Measurements from ENCODE around the gene CRELD2.

GRCh38 chr22:49976439-49977175, 58.2 kb downstream of the CRELD2 start:
- no peak for TF ChIP-seq POLR2AphosphoS5 (IDR thresholded peaks at IDR 0.05)
- no peak for TF ChIP-seq EP300 (conservative IDR thresholded peaks at IDR 0.05; ENCODE audit: poor library complexity, severe bottlenecking)
- TF ChIP-seq SMC3 (conservative IDR thresholded peaks at IDR 0.05; ENCODE audit: poor library complexity), result no peak
- TF ChIP-seq, protein P1, sequence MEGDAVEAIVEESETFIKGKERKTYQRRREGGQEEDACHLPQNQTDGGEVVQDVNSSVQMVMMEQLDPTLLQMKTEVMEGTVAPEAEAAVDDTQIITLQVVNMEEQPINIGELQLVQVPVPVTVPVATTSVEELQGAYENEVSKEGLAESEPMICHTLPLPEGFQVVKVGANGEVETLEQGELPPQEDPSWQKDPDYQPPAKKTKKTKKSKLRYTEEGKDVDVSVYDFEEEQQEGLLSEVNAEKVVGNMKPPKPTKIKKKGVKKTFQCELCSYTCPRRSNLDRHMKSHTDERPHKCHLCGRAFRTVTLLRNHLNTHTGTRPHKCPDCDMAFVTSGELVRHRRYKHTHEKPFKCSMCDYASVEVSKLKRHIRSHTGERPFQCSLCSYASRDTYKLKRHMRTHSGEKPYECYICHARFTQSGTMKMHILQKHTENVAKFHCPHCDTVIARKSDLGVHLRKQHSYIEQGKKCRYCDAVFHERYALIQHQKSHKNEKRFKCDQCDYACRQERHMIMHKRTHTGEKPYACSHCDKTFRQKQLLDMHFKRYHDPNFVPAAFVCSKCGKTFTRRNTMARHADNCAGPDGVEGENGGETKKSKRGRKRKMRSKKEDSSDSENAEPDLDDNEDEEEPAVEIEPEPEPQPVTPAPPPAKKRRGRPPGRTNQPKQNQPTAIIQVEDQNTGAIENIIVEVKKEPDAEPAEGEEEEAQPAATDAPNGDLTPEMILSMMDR (IDR thresholded peaks at IDR 0.05; ENCODE audit: poor library complexity, severe bottlenecking), result no peak
- TF ChIP-seq EZH2 (IDR thresholded peaks at IDR 0.05; ENCODE audit: borderline replicate concordance, insufficient read depth, low read length, poor library complexity, severe bottlenecking), result no peak
- TF ChIP-seq TAF1 (IDR thresholded peaks at IDR 0.05; ENCODE audit: low read depth), result no peak
- TF ChIP-seq RAD21 (conservative IDR thresholded peaks at IDR 0.05), result no peak
- TF ChIP-seq MXI1 (conservative IDR thresholded peaks at IDR 0.05; ENCODE audit: poor library complexity, severe bottlenecking), result no peak
- no peak for TF ChIP-seq REST (IDR thresholded peaks at IDR 0.05; ENCODE audit: borderline replicate concordance)

Data from neural cell (in vitro differentiated cells).